DND-41 (cell line): Measurements from ENCODE around the gene PANK4.

ENCODE experiments used
- ATAC-seq: fragments of 200-7000 bp; cut with Tn5 transposase; 3 replicates; pipeline ENCODE4 v1.9.1; 2021; ENCODE audit warnings: low read depth; ENCODE audit not compliant: insufficient read depth
- DNase-seq: peaks from one replicate; pipeline ENCODE4 v3.0.0-alpha.2; 2020
- H2AFZ ChIP-seq: 2 replicates; pipeline ENCODE4 v1.6.0; 2012; ENCODE audit warnings: low read depth, low read length
- H3K27ac ChIP-seq: 2 replicates; pipeline ENCODE4 v1.5.1; 2012; ENCODE audit warnings: low read length, inconsistent platforms
- H3K27me3 ChIP-seq: fragments of 200-600 bp; sonication (generic); 2 replicates; pipeline ENCODE4 v1.6.0; 2012; ENCODE audit warnings: low read length, mild to moderate bottlenecking, inconsistent platforms; ENCODE audit not compliant: insufficient read depth, poor library complexity
- H3K36me3 ChIP-seq: 2 replicates; pipeline ENCODE4 v1.5.1; 2012; ENCODE audit warnings: low read length, inconsistent platforms; ENCODE audit not compliant: insufficient read depth
- H3K4me1 ChIP-seq: 2 replicates; pipeline ENCODE4 v1.5.1; 2012; ENCODE audit warnings: mild to moderate bottlenecking, low read length; ENCODE audit not compliant: insufficient read depth
- H3K4me2 ChIP-seq: 2 replicates; pipeline ENCODE4 v1.6.0; 2012; ENCODE audit warnings: mild to moderate bottlenecking, moderate library complexity, low read length, inconsistent platforms; ENCODE audit not compliant: insufficient read depth
- H3K4me3 ChIP-seq, 2 experiments: fragments of 200-600 bp in 1 of 2; shearing (Covaris generic) in 1 of 2; 2 replicates each; pipeline ENCODE4 v1.5.1; 2012 to 2016; ENCODE audit warnings: inconsistent platforms in 2 of 2, low read length in 2 of 2, mild to moderate bottlenecking in 2 of 2, low read depth in 1 of 2, moderate library complexity in 1 of 2
- H3K79me2 ChIP-seq: 2 replicates; pipeline ENCODE4 v1.6.0; 2012; ENCODE audit warnings: low read length, inconsistent platforms; ENCODE audit not compliant: insufficient read depth
- H3K9ac ChIP-seq: 2 replicates; pipeline ENCODE4 v1.6.0; 2012; ENCODE audit warnings: low read depth, mild to moderate bottlenecking, inconsistent platforms, low read length, moderate library complexity
- H3K9me3 ChIP-seq: 2 replicates; pipeline ENCODE4 v1.5.1; 2012; ENCODE audit warnings: low read length, moderate library complexity, mild to moderate bottlenecking, inconsistent platforms; ENCODE audit not compliant: insufficient read depth, severe bottlenecking
- H4K20me1 ChIP-seq: 2 replicates; pipeline ENCODE4 v1.6.0; 2012; ENCODE audit warnings: low read length; ENCODE audit not compliant: insufficient read depth
- CTCF ChIP-seq: IDR thresholded peaks from 2 replicates; pipeline ENCODE4 v1.5.1; 2012; ENCODE audit warnings: borderline replicate concordance, low read length, moderate library complexity, mild to moderate bottlenecking; ENCODE audit not compliant: poor library complexity, severe bottlenecking; ENCODE audit errors: extremely low read depth
- EZH2 ChIP-seq: IDR thresholded peaks from 3 replicates; pipeline ENCODE4 v1.6.1; 2012; ENCODE audit warnings: borderline replicate concordance, low read depth, mild to moderate bottlenecking, moderate library complexity, low read length, inconsistent platforms; ENCODE audit not compliant: severe bottlenecking

The PANK4 gene

GRCh38 chr1:2470290-2471158 lies 55.9 kb downstream of the PANK4 start:
- H3K9me3 ChIP-seq, result no peaks in the 10 kb centered on the region
- DNase-seq (no peak), ATAC-seq (no peak)
- no peaks in the 10 kb centered on the region for H3K79me2 ChIP-seq
- H3K36me3 ChIP-seq, result no peaks in the 10 kb centered on the region
- peaks cover 40% of the 10 kb centered on the region for H4K20me1 ChIP-seq
- H2AFZ ChIP-seq, result no peak overlapping the region
- TF ChIP-seq EZH2, result no peak
- no peak for TF ChIP-seq CTCF
- H3K27me3 ChIP-seq, result no peaks in the 10 kb centered on the region
- H3K4me2 ChIP-seq, result no peak overlapping the region
- no peaks in the 10 kb centered on the region for H3K4me1 ChIP-seq
- H3K27ac ChIP-seq, result no peak overlapping the region
- H3K9ac ChIP-seq, result no peak overlapping the region
- no peak overlapping the region for H3K4me3 ChIP-seq

GRCh38 chr1:2469103-2469940 lies 57.1 kb downstream of the PANK4 start:
- DNase-seq (no peak), ATAC-seq (no peak)
- H3K4me3 ChIP-seq, result no peak overlapping the region
- no peaks in the 10 kb centered on the region for H3K79me2 ChIP-seq
- no peak overlapping the region for H3K27ac ChIP-seq
- H2AFZ ChIP-seq, result no peak overlapping the region
- peaks cover 40% of the 10 kb centered on the region for H4K20me1 ChIP-seq
- H3K9ac ChIP-seq, result no peak overlapping the region
- no peak overlapping the region for H3K4me2 ChIP-seq
- H3K36me3 ChIP-seq, result no peaks in the 10 kb centered on the region
- no peaks in the 10 kb centered on the region for H3K4me1 ChIP-seq
- no peaks in the 10 kb centered on the region for H3K27me3 ChIP-seq
- TF ChIP-seq CTCF, result no peak
- TF ChIP-seq EZH2, result no peak
- H3K9me3 ChIP-seq, result no peaks in the 10 kb centered on the region

GRCh38 chr1:2468540-2468939 lies 57.9 kb downstream of the PANK4 start:
- TF ChIP-seq CTCF (no peak), EZH2 (no peak)
- H3K4me3 ChIP-seq, result no peak overlapping the region
- peaks cover 39% of the 10 kb centered on the region for H4K20me1 ChIP-seq

More at GRCh38 chr1:2468540-2468939, 57.9 kb downstream of the PANK4 start:
- H3K9me3 ChIP-seq, result no peaks in the 10 kb centered on the region
- H3K4me1 ChIP-seq, result no peaks in the 10 kb centered on the region
- no peak overlapping the region for H3K4me2 ChIP-seq
- H3K27ac ChIP-seq, result no peak overlapping the region
- ATAC-seq (no peak), DNase-seq (no peak)
- no peaks in the 10 kb centered on the region for H3K27me3 ChIP-seq
- no peaks in the 10 kb centered on the region for H3K79me2 ChIP-seq
- H3K36me3 ChIP-seq, result no peaks in the 10 kb centered on the region
- H3K9ac ChIP-seq, result no peak overlapping the region
- H2AFZ ChIP-seq, result no peak overlapping the region
